K562 (cell line): ENCODE measurements around the gene CRYBA1. TPM values are rescaled to one million over a fixed set of nuclear protein-coding genes. Genes with fewer than 3 reads are reported as not detected.

Experiments used
- CREBBP ChIP-seq: IDR thresholded peaks from one replicate; pipeline ENCODE4 v1.6.1; 2012; ENCODE audit warnings: low read depth, mild to moderate bottlenecking, control low read depth, inconsistent platforms, low read length
- E4F1 ChIP-seq: fragments of 250-450 bp; sonication (Bioruptor Pico); IDR thresholded peaks from 2 replicates; pipeline ENCODE4 v1.5.0; 2021; ENCODE audit warnings: mild to moderate bottlenecking, borderline replicate concordance
- ILF3 ChIP-seq: fragments of 450-650 bp; IDR thresholded peaks from 2 replicates; pipeline ENCODE4 v1.6.1; 2018; ENCODE audit warnings: antibody characterized with exemption, mild to moderate bottlenecking, moderate library complexity, borderline replicate concordance
- MAFK ChIP-seq: IDR thresholded peaks from 2 replicates; pipeline ENCODE4 v1.6.1; 2011; ENCODE audit warnings: low read length, improper control_type of control experiment
- MYC ChIP-seq, 2 experiments: fragments of 250-450 bp in 1 of 2; sonication (Bioruptor Pico) in 1 of 2; IDR thresholded peaks; 2 replicates each; pipeline versions ENCODE4 v1.5.1 to v1.6.1; 2012 to 2021; ENCODE audit warnings: low read depth in 2 of 2, borderline replicate concordance in 1 of 2, improper control_type of control experiment in 1 of 2, low read length in 1 of 2, mild to moderate bottlenecking in 1 of 2, moderate library complexity in 1 of 2
- NCOA6 ChIP-seq: fragments of 450-650 bp; IDR thresholded peaks from 2 replicates; pipeline ENCODE4 v1.6.1; 2017; ENCODE audit warnings: mild to moderate bottlenecking
- RAD51 ChIP-seq: fragments of 450-650 bp; IDR thresholded peaks from 2 replicates; pipeline ENCODE4 v1.7.1; 2016; ENCODE audit warnings: low read depth, mild to moderate bottlenecking, borderline replicate concordance
- RB1 ChIP-seq: fragments of 450-650 bp; IDR thresholded peaks from 2 replicates; pipeline ENCODE4 v1.6.1; 2017; ENCODE audit warnings: low read depth, mild to moderate bottlenecking
- RBM17 ChIP-seq: fragments of 200-400 bp; formaldehyde crosslinking; IDR thresholded peaks from 2 replicates; pipeline ENCODE4 v1.6.1; 2017; ENCODE audit warnings: low read depth, mild to moderate bottlenecking, low read length, borderline replicate concordance
- SIX5 ChIP-seq, 2 experiments: IDR thresholded peaks; 2 replicates each; pipeline ENCODE4 v1.6.1; 2011; ENCODE audit warnings: low read length in 2 of 2, borderline replicate concordance in 1 of 2, low read depth in 1 of 2, mild to moderate bottlenecking in 1 of 2, moderate library complexity in 1 of 2; ENCODE audit not compliant: insufficient read depth in 1 of 2
- SMC3 ChIP-seq: conservative IDR thresholded peaks from 2 replicates; pipeline ENCODE4 v1.6.1; 2011; ENCODE audit warnings: low read depth, low read length, improper control_type of control experiment; ENCODE audit not compliant: insufficient read depth
- TBL1XR1 ChIP-seq, 2 experiments: IDR thresholded peaks; 2 replicates each; pipeline ENCODE4 v1.6.1; 2012; ENCODE audit warnings: improper control_type of control experiment in 2 of 2, low read length in 2 of 2, mild to moderate bottlenecking in 1 of 2
- ZBTB33 ChIP-seq: sonication (generic); formaldehyde crosslinking; IDR thresholded peaks from 2 replicates; pipeline ENCODE4 v1.8.1; 2023; ENCODE audit warnings: mild to moderate bottlenecking, missing genetic modification reagents
- ZNF133 ChIP-seq: fragments of 250-450 bp; sonication (Bioruptor Pico); IDR thresholded peaks from 2 replicates; pipeline ENCODE4 v1.4.0; 2020; ENCODE audit warnings: mild to moderate bottlenecking
- ZNF583 ChIP-seq: fragments of 250-450 bp; sonication (Bioruptor Pico); IDR thresholded peaks from 2 replicates; pipeline ENCODE4 v1.4.0; 2020
- polyA plus RNA-seq, 8 experiments: library from polyadenylated mRNA; depleted of rRNA in 4 of 8; stranded (reverse) in 5 of 8; unstranded in 3 of 8; fragments of >200 nt; fragmentation: Nextera tagmentation in 2 of 8; fragmentation: Illumina TruSeq in 1 of 8; extraction: Ambion mirVana in 2 of 8; extraction: Trizol in 1 of 8; gene quantifications; 2 replicates each; pipeline versions ENCODE4 v1.2.1 to v1.2.3, GENCODE V29; 2011 to 2014; ENCODE audit warnings: inconsistent platforms in 1 of 8, missing spikeins in 1 of 8
- total RNA-seq, 7 experiments: library from RNA; depleted of rRNA in 6 of 7; stranded (reverse); fragments of >200 nt in 6 of 7; fragmentation: Illumina TruSeq in 2 of 7; extraction: Trizol in 2 of 7; gene quantifications; 2 replicates each; pipeline versions ENCODE4 v1.2.1 to v1.2.3, GENCODE V29; 2011 to 2021; ENCODE audit warnings: low replicate concordance in 1 of 7
- TF ChIP-seq, protein P1 (sequence below): fragments of 450-650 bp; IDR thresholded peaks from 2 replicates; pipeline ENCODE4 v1.6.1; 2016; ENCODE audit warnings: mild to moderate bottlenecking

Gene CRYBA1
- total and polyA plus RNA-seq, 9 of the 15 experiments (the other 6 are each of a cell fraction or from before 2014, with no cell fraction given): not detected

GRCh38 chr17:29292992-29293889 is 46.6 kb downstream of the CRYBA1 start (continued):
- TF ChIP-seq SMC3 (no peak), MAFK (no peak), E4F1 (CRISPR knock-in tag) (no peak), RB1 (peak; percentile 15; the same call in 1 of the 2 replicates), CREBBP (no peak), TBL1XR1 (IDR thresholded peaks at IDR 0.05; ENCODE audit: low read length in 2 of 2) (no peak; a peak in 1 of 4 replicates), MYC (IDR thresholded peaks at IDR 0.05; ENCODE audit: low read depth, low read length) (peak; percentile 24; the same call in 1 of the 2 replicates), MYC (CRISPR knock-in tag; IDR thresholded peaks at IDR 0.05; ENCODE audit: borderline replicate concordance, low read depth) (peak; percentile 69; the same call in 1 of the 2 replicates), RAD51 (no peak), SIX5 (IDR thresholded peaks at IDR 0.05; ENCODE audit: borderline replicate concordance in 1 of 2, insufficient read depth in 1 of 2, low read depth in 1 of 2, low read length in 2 of 2) (no peak), ZNF583 (CRISPR knock-in tag) (no peak), NCOA6 (no peak), RBM17 (no peak), ILF3 (no peak), ZBTB33 (CRISPR knock-in tag) (no peak), ZNF133 (CRISPR knock-in tag) (no peak)
- TF ChIP-seq, protein P1, sequence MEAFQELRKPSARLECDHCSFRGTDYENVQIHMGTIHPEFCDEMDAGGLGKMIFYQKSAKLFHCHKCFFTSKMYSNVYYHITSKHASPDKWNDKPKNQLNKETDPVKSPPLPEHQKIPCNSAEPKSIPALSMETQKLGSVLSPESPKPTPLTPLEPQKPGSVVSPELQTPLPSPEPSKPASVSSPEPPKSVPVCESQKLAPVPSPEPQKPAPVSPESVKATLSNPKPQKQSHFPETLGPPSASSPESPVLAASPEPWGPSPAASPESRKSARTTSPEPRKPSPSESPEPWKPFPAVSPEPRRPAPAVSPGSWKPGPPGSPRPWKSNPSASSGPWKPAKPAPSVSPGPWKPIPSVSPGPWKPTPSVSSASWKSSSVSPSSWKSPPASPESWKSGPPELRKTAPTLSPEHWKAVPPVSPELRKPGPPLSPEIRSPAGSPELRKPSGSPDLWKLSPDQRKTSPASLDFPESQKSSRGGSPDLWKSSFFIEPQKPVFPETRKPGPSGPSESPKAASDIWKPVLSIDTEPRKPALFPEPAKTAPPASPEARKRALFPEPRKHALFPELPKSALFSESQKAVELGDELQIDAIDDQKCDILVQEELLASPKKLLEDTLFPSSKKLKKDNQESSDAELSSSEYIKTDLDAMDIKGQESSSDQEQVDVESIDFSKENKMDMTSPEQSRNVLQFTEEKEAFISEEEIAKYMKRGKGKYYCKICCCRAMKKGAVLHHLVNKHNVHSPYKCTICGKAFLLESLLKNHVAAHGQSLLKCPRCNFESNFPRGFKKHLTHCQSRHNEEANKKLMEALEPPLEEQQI: no peak
